IPS-18c (cell line): Measurements from ENCODE around the gene CENPB.
"Not testable (repeated sequence)": the region's sequence is repeated elsewhere in the genome, so short reads cannot be mapped to it uniquely, and the experiment has no call there.

Experiments used
- H3K4me3 ChIP-seq: 2 replicates; pipeline ENCODE4 v1.7.0; 2013; ENCODE audit warnings: low read depth, mild to moderate bottlenecking, low read length, moderate library complexity; ENCODE audit not compliant: insufficient read depth
- H3K9me3 ChIP-seq: one replicate; pipeline ENCODE4 v1.6.1; 2013; ENCODE audit warnings: mild to moderate bottlenecking, low read length, moderate library complexity; ENCODE audit not compliant: control insufficient read depth, insufficient read depth

Gene CENPB

GRCh38 chr20:3786665-3787323, at the start of gene CENPB:
CENPB (minus strand) TSS chr20:3786740; CDS start chr20:3786483, 257 bp downstream.
- H3K9me3 ChIP-seq = no peaks in the 10 kb centered on the region
- peak within 1 kb of the TSS; percentile 62 for H3K4me3 ChIP-seq

DNA sequence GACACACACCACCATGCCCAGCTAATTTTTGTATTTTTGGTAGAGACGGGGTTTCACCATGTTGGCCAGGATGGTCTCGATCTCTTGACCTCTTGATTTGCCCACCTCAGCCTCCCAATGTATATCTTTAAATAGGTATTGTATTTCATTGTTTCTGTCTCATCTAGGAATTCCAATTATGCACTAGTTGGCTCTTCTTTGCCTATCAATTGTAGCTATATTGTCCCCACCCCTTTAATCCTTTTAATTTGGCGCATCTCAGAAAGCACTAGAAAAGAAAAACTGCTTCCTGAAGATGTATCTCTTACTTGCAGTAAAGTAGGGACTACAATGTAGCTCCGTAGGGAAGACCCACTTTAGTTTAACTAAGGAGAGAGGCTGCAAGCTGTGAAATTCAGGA, 49.6 kb upstream of the CENPB start:
- no peak overlapping the region for H3K4me3 ChIP-seq
- H3K9me3 ChIP-seq = no peaks in the 10 kb centered on the region

- not testable (repeated sequence) for H3K4me3 ChIP-seq, H3K9me3 ChIP-seq
These were observed 43.4 kb upstream of the CENPB start for GRCh38 chr20:3829891-3830290.

- Histone ChIP-seq H3K9me3 (no peaks in the 10 kb centered on the region), H3K4me3 (no peak overlapping the region)
These were observed 42.3 kb upstream of the CENPB start for GRCh38 chr20:3828798-3829197.

DNA sequence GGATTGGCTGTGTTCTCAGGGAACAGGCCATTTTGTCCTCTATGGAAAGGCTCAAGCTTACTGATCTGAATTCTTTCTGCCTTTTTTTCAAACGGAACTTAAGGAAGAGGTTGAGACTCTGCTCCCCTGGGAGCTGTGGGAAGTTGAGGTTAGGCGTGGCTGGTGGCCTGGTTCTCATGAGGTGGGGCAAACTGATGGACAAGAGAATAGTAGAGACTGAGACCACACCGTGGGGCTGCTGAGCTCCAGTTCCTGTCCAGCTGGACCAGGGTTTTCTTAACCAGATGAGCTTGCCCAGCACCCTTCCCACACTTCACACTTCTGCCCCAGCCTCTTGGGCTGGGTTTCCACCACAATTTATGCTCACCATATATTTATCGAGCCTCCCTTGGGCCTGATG, 39.9 kb upstream of the CENPB start:
- no peak overlapping the region for H3K4me3 ChIP-seq
- no peaks in the 10 kb centered on the region for H3K9me3 ChIP-seq

DNA sequence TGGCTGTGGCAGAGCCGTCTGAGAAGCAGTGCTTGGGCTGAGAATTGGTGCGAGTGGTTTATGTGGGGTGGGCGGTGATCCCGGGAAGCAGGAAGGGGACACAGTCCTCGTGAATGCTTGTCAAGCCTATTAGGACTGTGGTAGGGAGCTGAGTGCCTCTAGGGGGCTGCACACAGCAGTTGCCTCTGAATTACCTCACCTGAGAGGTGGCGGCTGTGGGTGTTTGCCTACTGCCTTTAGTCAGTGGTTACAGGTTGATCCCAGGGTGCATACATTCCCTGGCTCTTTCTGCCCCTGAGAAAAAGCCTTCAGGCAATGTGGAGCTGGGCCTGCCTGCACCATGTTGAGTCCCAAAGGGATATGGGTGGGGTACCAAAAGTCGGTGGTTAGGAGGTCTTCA, 39.0 kb upstream of the CENPB start:
- no peak overlapping the region for H3K4me3 ChIP-seq
- no peaks in the 10 kb centered on the region for H3K9me3 ChIP-seq

DNA sequence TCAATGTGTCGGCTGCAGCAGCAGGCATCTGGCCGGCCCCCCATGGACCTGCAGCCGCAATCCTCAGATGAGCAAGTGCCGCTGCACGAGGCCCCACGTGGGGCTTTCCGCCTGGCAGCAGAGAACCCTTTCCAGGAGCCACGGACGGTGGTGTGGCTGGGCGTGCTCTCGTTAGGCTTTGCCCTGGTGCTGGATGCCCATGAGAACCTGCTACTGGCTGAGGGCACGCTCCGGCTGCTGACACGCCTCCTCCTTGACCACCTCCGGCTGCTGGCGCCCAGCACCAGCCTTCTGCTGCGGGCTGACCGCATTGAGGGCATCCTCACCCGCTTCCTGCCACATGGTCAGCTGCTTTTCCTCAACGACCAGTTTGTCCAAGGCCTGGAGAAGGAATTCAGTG, 37.3 kb upstream of the CENPB start:
- Histone ChIP-seq H3K4me3 (no peak overlapping the region), H3K9me3 (no peaks in the 10 kb centered on the region)

GRCh38 chr20:3821996-3822395, 35.5 kb upstream of the CENPB start:
- Histone ChIP-seq H3K9me3 (no peaks in the 10 kb centered on the region), H3K4me3 (no peak overlapping the region)

GRCh38 chr20:3820901-3821727, 34.6 kb upstream of the CENPB start:
- Histone ChIP-seq H3K9me3 (no peaks in the 10 kb centered on the region), H3K4me3 (peak overlapping the region; percentile 91)

DNA sequence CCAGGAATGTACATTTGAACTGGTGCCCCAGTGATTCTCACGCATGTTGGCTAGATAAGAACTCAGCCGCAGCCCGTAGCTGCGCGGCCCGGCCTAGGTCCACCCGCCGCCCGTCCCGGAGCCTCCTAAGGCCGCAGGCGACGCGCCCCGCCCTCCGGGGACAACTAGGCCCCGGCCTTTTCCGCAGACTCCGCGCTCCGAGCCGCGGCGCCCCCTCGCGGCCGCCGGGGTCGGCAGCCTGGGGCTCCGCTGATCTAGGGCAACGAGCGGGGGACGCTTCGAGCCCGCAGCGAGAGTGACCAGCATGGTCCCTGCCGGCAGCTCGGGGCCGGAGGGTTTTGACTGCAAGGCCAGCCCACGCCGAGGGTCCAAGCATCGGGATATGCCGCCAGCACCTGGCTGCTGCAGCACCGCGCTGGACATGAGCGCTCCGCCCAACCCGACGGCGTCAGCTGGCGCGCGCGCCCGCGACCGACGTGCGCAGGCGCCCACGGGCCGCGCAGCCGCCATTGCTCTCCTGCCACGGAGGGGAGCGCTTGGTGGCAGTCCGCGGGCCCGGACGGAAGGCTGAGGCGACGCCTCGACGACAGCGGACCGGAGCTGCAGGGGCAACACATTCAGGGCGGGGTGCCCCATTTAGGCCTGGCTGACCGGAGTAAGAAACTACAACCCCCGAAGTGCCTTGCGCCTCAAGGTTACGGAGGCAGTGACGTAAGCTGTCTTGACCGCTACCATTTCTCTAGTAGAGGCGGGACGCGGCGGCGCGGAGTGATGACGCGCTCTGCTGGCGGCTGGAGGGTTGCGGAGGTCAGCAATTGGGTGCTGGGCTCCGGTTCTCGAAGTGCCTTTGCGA, 33.7 kb upstream of the CENPB start, which contains the start of gene AP5S1:
Gene AP5S1, plus strand, starts transcription at position 500 of the 853 bp plus-strand sequence. CDS start 1,571 bp downstream, outside the sequence.
- Histone ChIP-seq H3K4me3 (peak within 1 kb of the TSS; percentile 91), H3K9me3 (no peaks in the 10 kb centered on the region)

DNA sequence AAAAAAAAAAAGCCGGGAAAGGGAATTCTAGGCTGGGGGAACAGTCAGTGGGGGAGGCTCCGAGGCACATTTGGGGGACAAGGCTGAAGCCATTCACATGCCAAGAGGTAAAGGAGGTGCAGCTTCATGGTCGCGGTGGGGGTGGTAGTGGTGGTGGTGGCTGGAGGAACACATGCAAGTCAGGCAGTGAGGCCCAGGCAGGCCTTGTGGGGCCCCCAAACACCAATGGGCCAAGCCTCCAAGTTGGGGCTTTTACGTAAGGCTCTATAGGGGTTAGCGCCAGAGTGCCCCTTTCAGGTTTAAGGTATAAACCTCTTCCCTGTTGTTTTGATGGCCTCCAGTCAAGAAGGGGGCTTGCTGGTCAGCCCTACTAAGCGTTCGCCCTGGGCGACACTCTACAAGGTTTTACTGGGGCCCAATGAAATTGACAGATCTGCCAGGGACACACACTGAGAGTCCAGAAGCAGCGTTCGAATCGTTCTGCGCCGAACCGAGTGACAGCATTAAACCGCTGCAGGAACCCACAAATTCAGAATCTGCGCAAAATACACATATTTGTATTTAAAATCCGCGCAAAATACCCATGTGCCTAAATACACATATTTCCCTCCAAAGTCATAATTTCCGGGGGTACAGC, 33.0 kb upstream of the CENPB start:
- Histone ChIP-seq H3K9me3 (no peaks in the 10 kb centered on the region), H3K4me3 (peak overlapping the region; percentile 91; the same call in 1 of the 2 replicates)

DNA sequence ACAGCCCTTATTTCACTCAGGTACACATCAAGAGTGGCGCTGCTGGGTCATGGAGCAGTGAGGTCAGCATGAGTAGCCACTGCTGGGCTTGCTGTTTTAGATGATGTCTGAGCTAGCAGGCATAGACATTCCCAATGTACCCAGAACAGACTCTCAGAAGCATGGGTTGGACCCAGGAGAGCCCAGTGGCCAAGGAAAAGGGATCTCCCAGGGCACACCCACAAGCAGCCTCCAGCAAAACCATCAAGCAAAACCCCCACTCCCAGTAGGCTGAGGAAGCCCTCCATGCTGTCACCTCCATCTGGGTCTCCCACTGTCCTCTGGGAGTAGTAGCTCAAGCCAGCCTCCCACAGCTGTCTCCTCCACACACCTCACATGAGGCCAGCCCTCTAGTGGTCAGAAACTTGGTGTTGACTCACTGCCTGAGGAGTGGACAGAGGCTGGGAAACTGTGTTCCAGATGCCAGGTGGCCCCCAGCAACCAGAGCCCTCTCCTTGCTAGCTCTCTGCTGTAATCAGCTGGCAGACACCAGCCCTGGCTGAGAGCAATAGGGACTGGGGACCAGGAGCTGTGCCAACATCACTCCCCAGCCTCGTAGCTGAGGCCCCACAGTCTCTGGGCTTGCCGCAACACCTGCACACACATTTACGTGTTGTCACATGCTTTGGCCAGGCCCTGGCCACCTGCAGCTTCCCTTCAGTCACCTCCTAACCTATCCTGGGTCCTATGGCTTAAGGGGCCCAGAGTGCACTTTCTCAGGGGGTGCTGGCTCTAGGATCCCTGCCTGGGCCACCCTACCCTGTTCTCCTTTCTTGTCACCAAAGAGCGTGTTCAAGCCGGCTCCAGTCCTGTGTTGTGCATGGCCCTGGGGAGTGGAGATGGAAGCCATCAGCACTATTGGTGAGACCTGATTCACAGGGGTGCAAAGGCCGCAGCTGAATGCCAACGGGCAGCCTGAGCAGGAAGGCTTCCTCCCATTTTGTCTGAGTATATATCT, 31.9 kb upstream of the CENPB start:
- Histone ChIP-seq H3K9me3 (no peaks in the 10 kb centered on the region), H3K4me3 (no peak overlapping the region)

- H3K4me3 ChIP-seq = peak overlapping the region; percentile 20; the same call in 1 of the 2 replicates
- H3K9me3 ChIP-seq = no peaks in the 10 kb centered on the region
These were observed 29.3 kb upstream of the CENPB start for GRCh38 chr20:3815703-3816315.

DNA sequence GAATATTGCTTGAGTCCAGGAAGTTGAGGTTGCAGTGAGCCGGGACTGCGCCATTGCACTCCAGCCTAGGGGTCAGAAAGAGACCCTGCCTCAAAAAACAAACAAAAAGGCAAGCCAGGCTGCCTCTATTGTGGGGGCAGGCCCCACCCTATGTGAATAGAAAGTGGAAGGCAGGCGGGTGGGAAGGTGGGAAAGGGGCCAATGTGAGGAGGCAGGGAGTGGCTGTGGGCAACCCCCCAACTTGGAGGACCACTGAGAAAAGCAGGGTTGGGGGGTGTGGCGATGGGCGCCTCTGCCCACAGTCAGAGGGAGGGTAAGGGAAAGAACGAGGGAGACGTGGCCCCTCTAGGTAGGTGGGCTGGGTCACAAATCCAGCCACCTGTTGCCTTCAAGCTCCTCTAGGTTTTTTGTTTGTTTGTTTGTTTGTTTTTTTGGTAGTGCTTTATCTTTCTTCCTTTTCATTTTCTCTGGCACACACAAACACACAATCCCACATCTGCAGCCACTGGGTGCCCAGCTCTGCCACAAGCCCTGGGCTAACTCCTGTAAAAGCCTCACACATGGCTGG, 28.5 kb upstream of the CENPB start:
- H3K9me3 ChIP-seq = no peaks in the 10 kb centered on the region
- H3K4me3 ChIP-seq = no peak overlapping the region

DNA sequence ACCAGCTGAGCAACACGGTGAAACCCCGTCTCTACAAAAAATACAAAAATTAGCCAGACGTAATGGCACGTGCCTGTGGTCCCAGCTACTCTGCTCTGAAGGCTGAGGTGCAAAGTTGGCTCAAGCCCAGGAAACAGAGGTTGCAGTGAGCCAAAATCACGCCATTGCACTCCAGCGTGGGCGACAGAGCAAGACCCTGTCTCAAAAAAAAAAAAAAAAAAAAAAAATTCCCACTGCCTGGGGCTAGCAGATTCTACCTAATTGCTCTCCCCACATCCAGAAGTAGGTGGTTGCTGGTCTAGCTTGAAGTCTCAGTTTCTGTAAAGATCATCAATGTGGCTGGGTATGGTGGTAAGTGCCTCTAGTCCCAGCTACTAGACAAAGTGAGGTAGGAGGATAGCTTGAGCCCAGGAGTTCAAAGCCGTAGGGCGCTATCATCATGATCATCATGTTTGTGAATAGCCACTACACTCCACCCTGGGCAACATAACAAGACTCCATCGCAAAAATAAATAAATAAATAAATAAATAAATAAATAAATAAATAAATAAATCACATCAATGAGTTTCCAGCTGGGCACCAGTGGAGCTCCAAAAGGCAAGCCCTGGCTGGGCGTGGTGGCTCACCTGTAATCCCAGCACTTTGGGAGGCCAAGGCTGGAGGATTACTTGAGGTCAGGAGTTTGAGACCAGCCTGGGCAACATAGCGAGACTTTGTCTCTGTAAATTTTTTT, 27.5 kb upstream of the CENPB start:
- no peaks in the 10 kb centered on the region for H3K9me3 ChIP-seq
- no peak overlapping the region for H3K4me3 ChIP-seq
